A549 treated with GW870086 at 1 μM for 4 hours (cell line): ENCODE measurements around the gene COA4. TPM values are rescaled to one million over a fixed set of nuclear protein-coding genes. Genes with fewer than 3 reads are reported as not detected.

Experiments used
- total RNA-seq: library from RNA; stranded (reverse); fragments of 200-300 nt; extraction: Qiagen RNA extraction; gene quantifications from 5 replicates; pipeline ENCODE4 v1.2.3, GENCODE V29; 2022; ENCODE audit warnings: low read depth

The COA4 gene
- 129 to 152 TPM (median 132 TPM) in 5 replicates for total RNA-seq

GRCh38 chr11:73876424-73877310, at the start of gene COA4, which contains the start of gene PAAF1:
COA4 (minus strand) TSS chr11:73876846; CDS start chr11:73873378, 3,468 bp downstream.
PAAF1 (plus strand) TSS chr11:73876999; CDS start chr11:73877022, 23 bp downstream.

Other genes with a start within 250 kb of the COA4 start
- gene PLEKHB1, start 230.3 kb downstream of the COA4 start, total RNA-seq, result 0.42 to 0.98 TPM (median 0.57 TPM) in 5 replicates
- 46.4 to 68.4 TPM (median 62.5 TPM) in 5 replicates for gene RAB6A, start 115.8 kb downstream of the COA4 start, total RNA-seq
- gene MRPL48, start 89.0 kb downstream of the COA4 start, total RNA-seq, result 46.3 to 57.0 TPM (median 48.9 TPM) in 5 replicates
- gene PAAF1, start 153 bp upstream of the COA4 start, total RNA-seq, result 10.3 to 12.6 TPM (median 12.0 TPM) in 5 replicates
- gene DNAJB13, start 74.2 kb upstream of the COA4 start, total RNA-seq, result 0.27 to 1.3 TPM (median 0.57 TPM) in 5 replicates
- gene UCP2, start 106.0 kb upstream of the COA4 start, total RNA-seq, result 81.3 to 93.5 TPM (median 86.1 TPM) in 5 replicates
- 0.97 to 3.0 TPM (median 1.4 TPM) in 5 replicates for gene UCP3, start 132.2 kb upstream of the COA4 start, total RNA-seq